ENCODE results near the gene SHB. TPM values are rescaled to one million over a fixed set of nuclear protein-coding genes. Genes with fewer than 3 reads are reported as not detected.

The SHB gene
- total and polyA plus RNA-seq, 2 donors from 2014 or later = 16.4 to 39.8 TPM

- intact Hi-C loops (cut with DNase I) = no loop called here
- H3K27ac ChIP-seq (ENCODE audit: low read depth in 2 of 2, low read length in 2 of 2) = no peak overlapping the region
- no peak for FAIRE-seq
- no peak overlapping the region for H3K9ac ChIP-seq (ENCODE audit: low read length in 3 of 3)
- peaks cover 0 to 2% (median 0%) of the 10 kb centered on the region in 3 donors for H3K36me3 ChIP-seq (ENCODE audit: control insufficient read depth in 2 of 3, insufficient read depth in 3 of 3, low read length in 3 of 3)
- H3K9me3 ChIP-seq (ENCODE audit: control insufficient read depth in 2 of 3, insufficient read depth in 1 of 3, low read length in 3 of 3) = no peaks in the 10 kb centered on the region
- no peaks in the 10 kb centered on the region for H3K27me3 ChIP-seq (ENCODE audit: control insufficient read depth, insufficient read depth, low read length)
- peak in 2 of 5 donors; percentile 23 to 57 for DNase-seq
- TF ChIP-seq CTCF (IDR thresholded peaks at IDR 0.05; ENCODE audit: borderline replicate concordance, extremely low read depth, insufficient read depth) = no peak
- H3K4me1 ChIP-seq (ENCODE audit: control insufficient read depth in 2 of 3, insufficient read depth in 2 of 3, low read depth in 1 of 3, low read length in 3 of 3) = peaks cover 3 to 12% (median 10%) of the 10 kb centered on the region in 3 donors
- H3K4me3 ChIP-seq (ENCODE audit: low read length in 3 of 3) = no peak overlapping the region
Observed at GRCh38 chr9:37995961-37996818, 72.8 kb downstream of the SHB start.

- H3K27ac ChIP-seq (ENCODE audit: low read depth in 2 of 2, low read length in 2 of 2) = peak overlapping the region in 1 of 2 donors; percentile 53
- H3K4me1 ChIP-seq (ENCODE audit: control insufficient read depth in 2 of 3, insufficient read depth in 2 of 3, low read depth in 1 of 3, low read length in 3 of 3) = peaks cover 3 to 12% (median 10%) of the 10 kb centered on the region in 3 donors
- peaks cover 0 to 2% (median 0%) of the 10 kb centered on the region in 3 donors for H3K36me3 ChIP-seq (ENCODE audit: control insufficient read depth in 2 of 3, insufficient read depth in 3 of 3, low read length in 3 of 3)
- no peaks in the 10 kb centered on the region for H3K9me3 ChIP-seq (ENCODE audit: control insufficient read depth in 2 of 3, insufficient read depth in 1 of 3, low read length in 3 of 3)
- DNase-seq (no peak), FAIRE-seq (no peak)
- intact Hi-C loops (cut with DNase I) = no loop called here
- no peak overlapping the region for H3K9ac ChIP-seq (ENCODE audit: low read length in 3 of 3)
- H3K27me3 ChIP-seq (ENCODE audit: control insufficient read depth, insufficient read depth, low read length) = no peaks in the 10 kb centered on the region
- TF ChIP-seq CTCF (IDR thresholded peaks at IDR 0.05; ENCODE audit: borderline replicate concordance, extremely low read depth, insufficient read depth) = no peak
- H3K4me3 ChIP-seq (ENCODE audit: low read length in 3 of 3) = no peak overlapping the region
Observed at GRCh38 chr9:37995348-37995737, 73.7 kb downstream of the SHB start.

DNA sequence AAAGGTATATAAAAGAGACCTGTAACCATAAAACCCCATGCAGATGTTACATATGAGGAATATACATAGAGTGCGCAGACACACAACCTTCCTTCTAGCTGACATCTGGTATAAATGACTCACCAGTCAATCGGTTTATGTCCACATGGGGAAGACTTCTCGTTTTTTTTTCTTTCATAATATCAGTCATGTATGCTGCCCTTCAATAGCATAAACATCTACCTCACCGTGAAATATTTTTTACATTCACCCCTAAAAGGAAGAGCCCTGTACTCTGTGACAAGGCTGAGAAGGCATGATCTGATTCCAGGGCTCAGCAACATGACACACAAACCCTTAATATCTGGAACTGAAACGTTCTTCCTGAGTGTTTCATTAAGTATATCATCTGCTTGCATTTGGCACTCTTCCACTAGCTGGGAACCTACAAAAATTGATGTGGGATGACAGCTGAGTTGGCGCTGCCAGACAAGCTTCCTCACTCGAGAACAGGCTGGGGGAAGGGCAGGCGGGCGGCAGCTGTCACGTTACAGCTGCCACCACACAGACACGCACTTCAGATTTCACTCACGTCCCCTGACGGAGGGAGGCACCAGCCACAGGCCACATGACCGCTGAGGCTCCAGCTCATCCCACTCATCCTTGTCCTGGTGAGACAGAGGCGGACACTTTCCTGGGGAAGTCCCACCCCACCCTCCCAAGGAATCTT lies 74.2 kb downstream of the SHB start:
- H3K4me3 ChIP-seq (ENCODE audit: low read length in 3 of 3) = no peak overlapping the region
- FAIRE-seq (no peak), DNase-seq (peak in 4 of 5 donors; percentile 56 to 86 (median 76))
- H3K27ac ChIP-seq (ENCODE audit: low read depth in 2 of 2, low read length in 2 of 2) = peak overlapping the region in 1 of 2 donors; percentile 53
- no peak for TF ChIP-seq CTCF (IDR thresholded peaks at IDR 0.05; ENCODE audit: borderline replicate concordance, extremely low read depth, insufficient read depth)
- H3K27me3 ChIP-seq (ENCODE audit: control insufficient read depth, insufficient read depth, low read length) = no peaks in the 10 kb centered on the region
- H3K36me3 ChIP-seq (ENCODE audit: control insufficient read depth in 2 of 3, insufficient read depth in 3 of 3, low read length in 3 of 3) = peaks cover 0 to 2% (median 0%) of the 10 kb centered on the region in 3 donors
- H3K4me1 ChIP-seq (ENCODE audit: control insufficient read depth in 2 of 3, insufficient read depth in 2 of 3, low read depth in 1 of 3, low read length in 3 of 3) = peaks cover 3 to 12% (median 10%) of the 10 kb centered on the region in 3 donors
- H3K9me3 ChIP-seq (ENCODE audit: control insufficient read depth in 2 of 3, insufficient read depth in 1 of 3, low read length in 3 of 3) = no peaks in the 10 kb centered on the region
- H3K9ac ChIP-seq (ENCODE audit: low read length in 3 of 3) = no peak overlapping the region
- intact Hi-C loops (cut with DNase I) = no loop called here
